ENCODE data around the gene PARD3.

The PARD3 gene

GRCh38 chr10:34091635-34092195, 723.4 kb downstream of the PARD3 start:
- Histone ChIP-seq H3K4me3 (ENCODE audit: low read length, poor library complexity, severe bottlenecking) (no peak overlapping the region), H3F3A (ENCODE audit: low read depth) (no peaks in the 10 kb centered on the region), H3K36me3 (ENCODE audit: insufficient read depth, low read length) (no peaks in the 10 kb centered on the region), H4K20me1 (ENCODE audit: insufficient read depth, low read length, poor library complexity, severe bottlenecking) (no peaks in the 10 kb centered on the region), H3K9me3 (ENCODE audit: insufficient read depth, low read depth, low read length) (peaks cover 17% of the 10 kb centered on the region), H3K9me2 (replicated peaks; ENCODE audit: low read depth, low read length) (no peaks in the 10 kb centered on the region), H3K4me2 (ENCODE audit: low read depth, low read length, poor library complexity, severe bottlenecking) (no peak overlapping the region), H3K27me3 (ENCODE audit: insufficient read depth, low read length, poor library complexity, severe bottlenecking) (no peaks in the 10 kb centered on the region), H2AFZ (ENCODE audit: low read length) (no peak overlapping the region), H3K4me1 (ENCODE audit: insufficient read depth, low read length, poor library complexity, severe bottlenecking) (no peaks in the 10 kb centered on the region), H3K9ac (ENCODE audit: low read depth, low read length, poor library complexity, severe bottlenecking) (no peak overlapping the region), H3K79me2 (ENCODE audit: insufficient read depth, low read length) (no peaks in the 10 kb centered on the region)
- TF ChIP-seq CTCF (conservative IDR thresholded peaks at IDR 0.05; ENCODE audit: low read length) (no peak), EZH2phosphoT487 (IDR thresholded peaks at IDR 0.05; ENCODE audit: borderline replicate concordance) (no peak)

- Histone ChIP-seq H4K20me1 (ENCODE audit: insufficient read depth, low read length, poor library complexity, severe bottlenecking) (no peaks in the 10 kb centered on the region), H3K27me3 (ENCODE audit: insufficient read depth, low read length, poor library complexity, severe bottlenecking) (no peaks in the 10 kb centered on the region), H3K9ac (ENCODE audit: low read depth, low read length, poor library complexity, severe bottlenecking) (no peak overlapping the region), H3K4me1 (ENCODE audit: insufficient read depth, low read length, poor library complexity, severe bottlenecking) (no peaks in the 10 kb centered on the region), H3K4me3 (ENCODE audit: low read length, poor library complexity, severe bottlenecking) (no peak overlapping the region), H3K4me2 (ENCODE audit: low read depth, low read length, poor library complexity, severe bottlenecking) (no peak overlapping the region), H3F3A (ENCODE audit: low read depth) (no peaks in the 10 kb centered on the region), H3K9me3 (ENCODE audit: insufficient read depth, low read depth, low read length) (no peaks in the 10 kb centered on the region; the same call in 1 of the 2 replicates), H3K79me2 (ENCODE audit: insufficient read depth, low read length) (no peaks in the 10 kb centered on the region), H3K36me3 (ENCODE audit: insufficient read depth, low read length) (no peaks in the 10 kb centered on the region), H2AFZ (ENCODE audit: low read length) (no peak overlapping the region), H3K9me2 (replicated peaks; ENCODE audit: low read depth, low read length) (no peaks in the 10 kb centered on the region)
- TF ChIP-seq EZH2phosphoT487 (IDR thresholded peaks at IDR 0.05; ENCODE audit: borderline replicate concordance) (no peak), CTCF (conservative IDR thresholded peaks at IDR 0.05; ENCODE audit: low read length) (no peak)
These were observed 725.8 kb downstream of the PARD3 start for GRCh38 chr10:34089253-34089652.

GRCh38 chr10:34088208-34088794, 726.8 kb downstream of the PARD3 start:
- no peaks in the 10 kb centered on the region for H3K27me3 ChIP-seq (ENCODE audit: insufficient read depth, low read length, poor library complexity, severe bottlenecking)
- H4K20me1 ChIP-seq (ENCODE audit: insufficient read depth, low read length, poor library complexity, severe bottlenecking) = no peaks in the 10 kb centered on the region
- no peak overlapping the region for H3K9ac ChIP-seq (ENCODE audit: low read depth, low read length, poor library complexity, severe bottlenecking)
- H2AFZ ChIP-seq (ENCODE audit: low read length) = no peak overlapping the region
- H3K36me3 ChIP-seq (ENCODE audit: insufficient read depth, low read length) = no peaks in the 10 kb centered on the region
- TF ChIP-seq EZH2phosphoT487 (IDR thresholded peaks at IDR 0.05; ENCODE audit: borderline replicate concordance) = no peak
- H3K4me3 ChIP-seq (ENCODE audit: low read length, poor library complexity, severe bottlenecking) = no peak overlapping the region
- H3K9me3 ChIP-seq (ENCODE audit: insufficient read depth, low read depth, low read length) = no peaks in the 10 kb centered on the region
- H3K4me1 ChIP-seq (ENCODE audit: insufficient read depth, low read length, poor library complexity, severe bottlenecking) = no peaks in the 10 kb centered on the region
- no peaks in the 10 kb centered on the region for H3K79me2 ChIP-seq (ENCODE audit: insufficient read depth, low read length)
- no peaks in the 10 kb centered on the region for H3K9me2 ChIP-seq (replicated peaks; ENCODE audit: low read depth, low read length)
- H3F3A ChIP-seq (ENCODE audit: low read depth) = no peaks in the 10 kb centered on the region
- no peak overlapping the region for H3K4me2 ChIP-seq (ENCODE audit: low read depth, low read length, poor library complexity, severe bottlenecking)

- no peaks in the 10 kb centered on the region for H3K27me3 ChIP-seq (ENCODE audit: insufficient read depth, low read length, poor library complexity, severe bottlenecking)
- no peaks in the 10 kb centered on the region for H3K36me3 ChIP-seq (ENCODE audit: insufficient read depth, low read length)
- no peak overlapping the region for H3K4me2 ChIP-seq (ENCODE audit: low read depth, low read length, poor library complexity, severe bottlenecking)
- no peaks in the 10 kb centered on the region for H4K20me1 ChIP-seq (ENCODE audit: insufficient read depth, low read length, poor library complexity, severe bottlenecking)
- no peak overlapping the region for H3K4me3 ChIP-seq (ENCODE audit: low read length, poor library complexity, severe bottlenecking)
- H3K79me2 ChIP-seq (ENCODE audit: insufficient read depth, low read length) = no peaks in the 10 kb centered on the region
- H3K9me3 ChIP-seq (ENCODE audit: insufficient read depth, low read depth, low read length) = no peaks in the 10 kb centered on the region
- H2AFZ ChIP-seq (ENCODE audit: low read length) = no peak overlapping the region
- no peak overlapping the region for H3K9ac ChIP-seq (ENCODE audit: low read depth, low read length, poor library complexity, severe bottlenecking)
- no peaks in the 10 kb centered on the region for H3K4me1 ChIP-seq (ENCODE audit: insufficient read depth, low read length, poor library complexity, severe bottlenecking)
- no peaks in the 10 kb centered on the region for H3K9me2 ChIP-seq (replicated peaks; ENCODE audit: low read depth, low read length)
- TF ChIP-seq EZH2phosphoT487 (IDR thresholded peaks at IDR 0.05; ENCODE audit: borderline replicate concordance) = no peak
- no peak for TF ChIP-seq CTCF (conservative IDR thresholded peaks at IDR 0.05; ENCODE audit: low read length)
- H3F3A ChIP-seq (ENCODE audit: low read depth) = no peaks in the 10 kb centered on the region
These were observed 728.0 kb downstream of the PARD3 start for GRCh38 chr10:34087095-34087418.

All from Loucy (cell line).